Measurements from ENCODE around the gene DYNC1I1.

The DYNC1I1 gene

DNA sequence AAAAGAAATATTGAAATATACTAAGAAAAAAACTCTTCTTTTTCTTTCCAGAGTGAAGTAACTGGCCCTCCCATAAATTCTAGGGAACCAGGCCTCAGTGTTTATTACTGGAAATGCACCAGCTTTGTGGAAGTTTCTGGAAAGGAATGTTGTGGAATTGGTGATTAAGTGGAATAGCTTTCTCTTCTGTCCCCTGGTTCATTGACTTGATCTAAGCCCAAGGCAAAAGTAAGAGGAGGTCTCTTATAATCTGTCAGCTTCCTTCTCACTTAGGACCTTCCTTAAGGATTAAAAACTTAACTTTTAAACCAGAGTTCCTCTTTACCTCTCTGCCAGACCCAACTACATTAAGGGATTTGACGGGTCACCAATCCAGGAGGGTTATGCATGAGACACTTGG lies 283.4 kb downstream of the DYNC1I1 start:
- H3K4me3 ChIP-seq, result no peak overlapping the region
- no peak overlapping the region for H3K27ac ChIP-seq

DNA sequence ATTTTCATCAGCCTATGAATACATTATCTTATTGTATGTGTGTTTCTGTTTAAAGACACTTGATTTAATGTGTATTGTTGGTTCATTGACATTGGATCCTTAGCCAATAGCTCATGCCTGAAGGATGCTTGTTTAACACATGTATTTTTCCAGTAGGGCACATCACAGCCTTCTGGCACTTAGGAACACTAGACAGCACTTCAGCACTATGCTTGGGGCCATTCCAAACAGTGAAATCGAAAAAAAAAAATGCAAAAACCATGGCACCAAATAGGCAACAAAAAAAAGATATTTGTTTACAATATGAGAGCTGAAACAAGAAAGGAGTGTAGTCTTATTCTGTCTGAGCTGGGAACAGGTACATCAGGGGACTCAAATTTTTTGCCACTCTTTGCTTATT lies 286.7 kb downstream of the DYNC1I1 start:
- Histone ChIP-seq H3K27ac (no peak overlapping the region), H3K4me3 (no peak overlapping the region)

DNA sequence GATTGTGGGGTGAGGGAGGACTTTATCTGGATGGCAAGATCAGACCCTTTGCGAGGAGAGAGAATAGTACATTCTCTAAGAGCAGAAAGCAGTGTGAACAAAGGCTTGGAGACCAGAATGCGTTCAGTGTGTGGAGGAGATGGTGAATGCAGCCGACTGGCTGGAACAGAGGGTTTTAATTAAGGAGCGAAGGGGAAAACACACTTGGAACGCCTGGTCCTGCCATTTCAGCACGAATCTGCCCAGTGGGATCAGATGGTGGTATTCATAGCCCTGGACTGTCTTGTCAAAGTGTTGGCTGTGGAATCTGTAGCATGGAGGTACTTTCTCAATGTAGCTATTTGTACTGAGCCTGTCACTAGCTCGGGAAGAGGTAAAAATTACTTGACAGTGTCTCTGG lies 288.7 kb downstream of the DYNC1I1 start:
- no peak overlapping the region for H3K27ac ChIP-seq
- no peak overlapping the region for H3K4me3 ChIP-seq

DNA sequence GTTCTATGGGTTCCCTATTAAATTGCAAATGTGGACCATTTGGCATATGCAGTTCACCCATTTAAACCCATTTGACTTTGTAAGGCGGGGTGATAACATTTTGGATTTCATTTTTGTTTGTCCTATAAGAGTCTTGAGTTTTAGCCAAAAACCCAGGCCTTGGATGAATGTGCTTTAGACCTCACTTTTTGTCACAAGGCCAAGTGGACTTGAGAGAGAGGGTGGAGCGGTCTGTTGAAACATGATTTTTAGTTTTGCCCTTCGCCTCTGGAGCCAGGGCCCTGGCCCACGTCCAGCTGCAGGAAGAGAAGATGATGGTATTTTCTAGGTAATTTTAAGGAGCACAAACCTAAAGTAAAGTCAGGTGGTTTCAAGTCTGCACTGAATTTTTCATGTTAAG lies 289.5 kb downstream of the DYNC1I1 start:
- H3K27ac ChIP-seq, result no peak overlapping the region
- no peak overlapping the region for H3K4me3 ChIP-seq

DNA sequence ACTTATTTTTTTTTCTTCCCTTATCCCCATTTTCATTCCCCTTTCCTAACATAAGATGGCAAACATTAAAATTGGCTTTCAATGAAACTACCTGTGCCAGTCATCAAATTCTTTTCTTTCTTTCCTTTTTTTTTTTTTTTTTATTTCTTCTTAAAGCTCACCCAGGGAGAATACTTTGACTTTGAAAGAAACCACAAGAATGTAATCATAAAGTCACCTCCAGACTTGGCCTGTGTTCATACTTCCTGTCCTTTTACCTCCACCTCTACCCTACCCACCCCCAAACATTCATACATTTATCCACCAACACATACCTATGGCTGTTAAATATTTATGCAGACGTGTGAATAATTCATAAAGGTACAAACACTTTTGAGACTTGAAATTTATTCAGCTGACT lies 295.0 kb downstream of the DYNC1I1 start:
- Histone ChIP-seq H3K4me3 (no peak overlapping the region), H3K27ac (no peak overlapping the region)

DNA sequence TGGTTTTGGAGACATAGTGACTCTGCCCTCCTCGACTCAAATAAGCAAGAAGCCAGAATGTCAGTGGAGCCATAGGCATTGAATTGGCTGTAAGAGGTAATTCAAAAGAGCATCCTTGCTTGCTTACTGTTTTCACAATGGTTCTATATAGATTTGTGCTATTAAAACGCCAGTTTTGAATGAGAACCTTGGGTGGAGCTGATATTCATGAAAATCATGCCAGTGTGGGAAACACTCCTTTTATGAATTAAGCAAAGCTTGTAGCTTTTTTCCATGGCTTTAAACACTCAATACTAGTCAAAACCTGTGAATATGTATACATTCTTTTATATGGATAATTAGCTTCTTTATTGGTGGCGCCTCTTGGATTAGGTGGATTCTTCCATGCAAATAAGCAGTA lies 297.0 kb downstream of the DYNC1I1 start:
- Histone ChIP-seq H3K27ac (no peak overlapping the region), H3K4me3 (no peak overlapping the region)

DNA sequence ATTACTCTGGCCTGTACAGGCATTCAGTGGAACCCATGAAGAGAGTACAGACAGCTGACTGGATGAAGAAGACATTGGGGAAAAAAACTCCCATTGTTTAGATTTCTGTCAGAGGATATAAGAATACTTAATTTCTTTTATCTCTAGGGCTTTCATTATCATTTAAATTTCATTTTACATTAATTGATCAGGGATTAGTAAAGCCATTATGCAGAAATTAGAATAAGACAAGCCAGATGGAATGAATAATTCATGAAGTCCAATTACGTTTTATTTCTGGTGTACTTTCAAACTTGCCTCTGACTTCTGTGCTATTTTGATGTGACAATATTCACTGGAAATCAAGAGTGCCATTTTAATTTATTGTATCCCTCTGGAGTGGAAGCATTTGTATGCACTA lies 302.5 kb downstream of the DYNC1I1 start:
- Histone ChIP-seq H3K27ac (no peak overlapping the region), H3K4me3 (no peak overlapping the region)

DNA sequence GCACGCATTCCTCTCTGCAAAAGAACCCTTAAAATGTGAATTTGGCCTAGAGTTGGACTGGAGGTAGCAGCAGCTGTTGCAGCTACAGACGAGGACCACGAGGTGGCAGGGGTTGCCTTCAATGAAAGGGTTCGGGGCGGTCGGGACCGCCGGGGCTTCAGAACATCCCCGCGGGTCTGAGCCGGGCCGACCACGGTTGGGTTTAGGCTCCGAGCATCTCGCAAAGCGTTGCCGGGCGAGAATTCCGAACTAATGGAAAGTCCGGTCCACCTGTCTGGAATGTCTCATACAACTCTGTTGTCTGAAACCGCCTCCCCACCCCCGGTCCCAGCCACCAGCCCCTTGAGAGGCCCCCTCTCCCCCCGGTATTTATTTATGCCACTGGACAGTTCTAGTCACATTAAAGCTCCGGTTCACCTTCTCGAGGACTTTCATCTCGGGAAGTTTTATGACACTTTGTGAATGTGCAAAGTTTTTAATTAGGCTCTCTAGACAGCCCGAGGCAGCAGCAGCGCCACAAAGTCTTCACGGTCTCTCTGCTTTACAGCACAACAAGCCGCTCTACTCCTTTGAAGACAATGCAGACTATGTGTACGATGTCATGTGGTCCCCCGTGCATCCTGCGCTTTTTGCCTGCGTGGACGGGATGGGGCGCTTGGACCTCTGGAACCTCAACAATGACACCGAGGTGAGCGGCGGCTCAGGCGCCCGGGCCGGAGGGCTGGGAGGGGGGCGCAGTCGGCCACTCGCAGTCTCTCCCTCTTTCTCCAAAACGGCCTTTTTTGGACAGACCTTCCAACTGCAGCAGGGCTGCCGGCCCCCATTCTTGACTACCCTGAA lies 303.4 kb downstream of the DYNC1I1 start:
- Histone ChIP-seq H3K4me3 (peak overlapping the region; percentile 22 to 47 (median 28)), H3K27ac (peak overlapping the region in 1 of 21 experiments; percentile 23)

DNA sequence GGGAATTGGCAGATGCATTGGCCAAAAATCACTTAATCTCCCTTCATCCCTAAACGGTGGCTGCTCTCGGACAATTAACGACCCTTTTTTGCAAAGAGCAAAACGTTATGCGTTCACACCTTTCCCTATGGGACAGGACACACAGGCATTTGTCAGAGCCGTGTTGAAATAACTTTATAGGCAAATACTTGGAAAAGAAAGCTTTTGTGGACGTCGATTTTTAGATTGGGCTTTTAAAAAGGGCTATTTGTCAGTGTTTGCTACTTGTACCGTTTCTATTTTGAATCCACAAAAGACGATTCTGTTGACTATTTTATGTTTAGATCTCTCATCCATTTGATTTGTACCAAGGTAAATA lies 304.0 kb downstream of the DYNC1I1 start:
- H3K27ac ChIP-seq, result no peak overlapping the region
- peak overlapping the region in 3 of 7 experiments; percentile 22 to 34 (median 28) for H3K4me3 ChIP-seq

DNA sequence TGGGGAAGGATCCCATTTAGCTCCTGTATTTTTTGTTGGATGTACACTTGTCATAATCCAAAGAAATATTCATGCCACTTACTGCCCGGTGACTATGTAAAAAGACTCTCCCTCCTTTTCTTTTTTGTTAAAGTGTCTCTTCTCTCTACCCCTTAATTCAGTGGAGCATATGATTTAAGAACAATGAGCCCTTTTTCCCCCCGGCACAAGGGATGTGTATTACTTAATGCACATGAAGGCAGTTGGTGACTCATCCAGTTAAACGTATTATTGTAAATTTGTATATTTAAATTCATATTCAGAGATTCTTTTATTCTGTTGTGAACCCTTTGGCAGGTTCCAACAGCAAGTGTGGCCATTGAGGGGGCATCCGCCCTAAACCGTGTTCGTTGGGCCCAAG lies 307.7 kb downstream of the DYNC1I1 start:
- H3K4me3 ChIP-seq, result no peak overlapping the region

DNA sequence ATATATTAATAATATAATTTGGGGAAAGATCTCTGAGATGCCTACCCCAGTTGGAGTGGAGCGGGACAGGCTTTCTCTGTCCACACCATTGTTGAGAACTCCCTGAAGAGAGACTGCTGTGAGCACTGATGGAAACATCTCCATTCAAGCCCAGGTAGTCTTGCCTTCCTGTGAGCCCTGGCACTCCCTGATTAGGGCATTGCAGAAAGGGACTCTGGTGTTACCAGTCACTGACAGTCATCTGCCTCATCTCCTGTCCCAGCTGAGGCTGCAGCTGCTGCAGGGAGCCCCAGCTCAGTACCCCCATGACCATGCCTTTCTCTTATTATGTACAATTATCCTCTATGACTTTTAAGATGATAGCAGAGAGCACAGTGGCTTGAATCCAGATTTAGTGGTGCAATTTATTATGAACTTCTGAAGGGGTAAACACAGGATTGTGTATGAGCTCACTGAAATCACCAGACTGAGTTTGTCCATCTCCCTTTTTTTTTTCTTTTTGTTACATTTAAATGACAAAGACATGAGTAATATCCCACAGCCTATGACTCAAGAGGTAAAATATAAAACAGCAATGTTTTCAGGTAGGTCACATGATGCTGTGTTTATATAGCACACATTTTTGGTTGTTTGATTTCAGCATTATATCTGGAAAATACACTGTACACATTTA lies 312.7 kb downstream of the DYNC1I1 start:
- Histone ChIP-seq H3K4me3 (no peak overlapping the region), H3K27ac (no peak overlapping the region)

More for the DNA sequence above, 307.7 kb downstream of the DYNC1I1 start:
- H3K27ac ChIP-seq, result no peak overlapping the region

DNA sequence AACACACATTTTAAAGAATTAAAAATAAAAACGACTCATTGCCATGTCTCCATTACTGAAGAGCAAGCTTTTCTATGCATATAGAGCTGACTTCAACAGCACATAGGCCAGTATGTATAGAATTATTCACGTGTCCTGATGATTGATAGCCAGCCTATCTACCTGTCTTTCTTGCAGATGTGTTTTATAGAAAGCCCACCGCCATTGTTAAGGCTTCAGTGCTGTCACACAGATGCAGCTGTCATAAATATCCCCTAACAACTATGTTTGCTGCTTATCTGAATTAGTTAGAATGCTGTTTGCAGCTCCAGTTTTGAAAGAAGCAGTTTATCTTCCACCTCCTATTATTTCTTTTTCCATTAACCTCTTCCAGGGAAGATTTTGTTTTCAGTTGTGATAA lies 313.6 kb downstream of the DYNC1I1 start:
- no peak overlapping the region for H3K27ac ChIP-seq
- H3K4me3 ChIP-seq, result no peak overlapping the region

DNA sequence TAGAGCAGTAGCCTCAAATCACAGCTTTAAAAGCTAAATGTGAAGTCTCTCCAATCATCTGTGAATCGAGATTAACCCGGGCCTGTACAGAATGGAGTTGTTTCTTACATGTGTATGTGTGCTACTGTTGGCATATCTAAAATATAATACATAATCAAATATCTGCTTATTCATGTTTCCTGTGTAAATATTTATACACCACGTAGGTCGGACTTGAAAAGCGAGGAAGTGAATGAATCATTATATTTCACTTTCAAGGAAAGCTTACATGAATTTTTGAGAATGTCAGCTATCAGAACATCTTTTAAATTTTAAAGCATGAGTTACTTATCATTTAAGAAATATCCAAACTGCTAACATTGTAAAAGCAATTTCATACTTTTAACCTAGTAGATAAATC lies 316.2 kb downstream of the DYNC1I1 start:
- H3K27ac ChIP-seq, result no peak overlapping the region
- H3K4me3 ChIP-seq, result no peak overlapping the region

DNA sequence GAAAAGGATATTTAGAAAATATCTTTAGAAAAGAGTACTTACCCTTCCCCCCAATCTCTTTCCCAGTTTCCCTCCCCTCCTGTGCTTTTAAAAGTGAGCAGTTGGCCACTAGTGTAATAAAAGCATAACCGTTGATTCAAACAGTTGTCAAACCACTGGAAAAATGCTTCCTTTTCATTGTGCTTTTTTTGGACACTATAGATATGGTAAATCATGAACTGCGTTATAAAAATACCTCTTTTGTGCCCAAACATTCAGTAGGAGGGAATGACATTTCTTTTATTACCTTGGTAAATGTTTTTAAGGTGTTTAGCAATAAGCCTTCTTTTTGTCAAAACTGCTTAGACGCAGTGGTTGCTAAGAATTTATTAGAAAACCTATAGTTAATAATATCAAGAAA lies 317.2 kb downstream of the DYNC1I1 start:
- Histone ChIP-seq H3K27ac (no peak overlapping the region), H3K4me3 (no peak overlapping the region)

DNA sequence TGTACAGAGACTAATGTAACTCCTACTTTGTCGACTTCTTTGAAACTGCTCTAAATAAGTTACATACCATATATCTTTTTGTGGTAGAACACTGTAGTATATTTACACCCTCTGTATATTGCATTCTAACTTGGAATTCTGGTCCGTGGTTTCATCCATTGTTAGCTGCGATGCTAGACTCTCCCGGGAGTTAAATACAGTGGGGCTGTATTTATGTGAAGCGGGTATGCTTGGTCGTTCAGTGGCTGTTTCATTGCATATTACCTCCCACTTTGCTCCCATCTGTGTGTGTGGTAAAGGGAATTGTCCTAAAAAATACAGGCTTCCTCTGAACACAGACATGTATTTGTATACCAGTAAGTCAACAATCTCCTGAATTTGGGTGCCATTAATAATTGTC lies 318.4 kb downstream of the DYNC1I1 start:
- Histone ChIP-seq H3K4me3 (no peak overlapping the region), H3K27ac (no peak overlapping the region)

DNA sequence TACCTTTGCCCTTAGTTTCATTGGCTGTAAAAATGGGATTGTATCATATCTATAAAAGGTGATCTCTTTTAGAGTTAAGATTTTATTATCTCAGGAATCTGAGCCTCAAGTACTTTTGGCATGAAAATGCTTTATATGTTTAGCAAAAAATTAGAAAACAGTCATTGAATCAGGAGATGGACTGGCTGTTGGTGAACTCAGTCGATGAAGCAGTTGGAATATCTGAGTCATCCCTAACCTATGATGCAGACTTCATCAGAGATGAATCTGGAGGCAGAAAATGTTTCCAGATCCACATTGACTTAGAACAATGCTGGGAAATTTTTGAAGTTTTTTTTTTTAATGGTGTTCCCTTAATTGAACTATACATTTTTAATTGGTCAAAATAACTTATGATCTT lies 321.1 kb downstream of the DYNC1I1 start:
- Histone ChIP-seq H3K4me3 (no peak overlapping the region), H3K27ac (no peak overlapping the region)

DNA sequence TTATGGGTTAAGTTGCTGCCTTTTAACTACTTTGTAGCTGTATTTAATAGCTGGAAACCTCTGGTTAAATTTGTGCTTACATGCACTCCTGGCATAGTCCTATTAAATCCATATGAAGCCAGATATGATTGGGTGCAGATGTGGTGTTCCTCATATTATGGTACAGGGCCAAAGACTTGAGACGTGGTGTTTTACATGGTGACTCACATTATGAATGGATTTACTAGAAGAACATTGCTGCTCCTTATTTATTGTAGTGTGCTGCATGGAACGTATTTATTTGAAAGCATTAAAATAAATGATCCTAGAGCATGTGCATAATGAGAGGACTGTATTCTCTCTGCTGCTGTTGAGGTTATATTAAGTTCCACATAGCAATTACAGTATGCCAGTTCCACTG lies 325.5 kb downstream of the DYNC1I1 start:
- Histone ChIP-seq H3K27ac (no peak overlapping the region), H3K4me3 (no peak overlapping the region)

DNA sequence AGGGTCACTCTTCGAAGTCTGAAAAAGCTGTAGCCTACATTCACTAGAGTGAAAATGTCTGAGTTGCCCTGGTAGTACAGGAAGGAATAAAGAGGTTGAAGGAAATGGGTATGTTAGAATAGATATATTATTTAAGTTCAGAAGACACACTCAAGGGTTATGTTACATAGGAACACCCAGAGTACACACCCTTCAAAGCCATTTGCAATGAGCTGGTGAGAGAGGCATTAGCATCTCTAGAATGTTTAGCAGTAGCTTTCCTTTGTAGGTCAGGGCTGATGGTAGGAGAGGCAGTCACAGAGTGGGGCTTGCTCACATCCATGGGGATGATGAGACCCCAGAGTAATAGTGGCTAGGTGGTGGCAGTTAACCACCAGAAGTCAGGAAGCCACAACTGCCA lies 328.4 kb downstream of the DYNC1I1 start:
- Histone ChIP-seq H3K27ac (no peak overlapping the region), H3K4me3 (no peak overlapping the region)

DNA sequence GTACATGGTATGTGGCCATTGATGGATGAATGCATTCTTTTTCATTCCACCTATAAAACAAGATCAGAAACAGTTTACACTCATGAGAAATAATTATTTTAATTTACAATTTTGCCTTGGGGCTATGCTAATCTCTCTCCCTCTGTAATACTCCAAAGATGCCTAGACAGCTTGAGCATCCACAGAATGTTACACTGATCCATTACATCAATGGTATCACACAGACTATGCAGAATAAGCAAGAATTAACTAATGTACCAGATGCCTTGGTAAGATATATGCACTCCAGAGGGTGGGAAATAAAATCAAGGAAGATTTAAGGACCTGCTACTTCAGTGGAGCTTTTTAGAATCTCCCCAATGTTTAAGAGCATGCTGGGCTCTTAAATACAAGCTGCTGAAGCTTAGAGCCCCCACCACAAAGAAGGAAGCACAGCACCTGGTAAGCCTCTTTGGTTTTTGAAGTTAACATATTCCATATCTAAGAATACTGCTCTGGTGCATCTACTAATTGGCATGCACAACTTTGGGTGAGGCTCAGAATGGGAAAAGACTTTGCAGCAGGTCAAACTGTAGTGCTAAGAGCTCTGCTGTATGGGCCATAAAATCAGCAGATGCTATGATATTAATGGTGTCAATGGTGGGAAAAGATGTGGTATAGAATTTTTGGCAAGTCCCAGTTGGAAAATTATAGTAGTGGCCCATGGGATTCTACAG lies 329.9 kb downstream of the DYNC1I1 start:
- no peak overlapping the region for H3K4me3 ChIP-seq

DNA sequence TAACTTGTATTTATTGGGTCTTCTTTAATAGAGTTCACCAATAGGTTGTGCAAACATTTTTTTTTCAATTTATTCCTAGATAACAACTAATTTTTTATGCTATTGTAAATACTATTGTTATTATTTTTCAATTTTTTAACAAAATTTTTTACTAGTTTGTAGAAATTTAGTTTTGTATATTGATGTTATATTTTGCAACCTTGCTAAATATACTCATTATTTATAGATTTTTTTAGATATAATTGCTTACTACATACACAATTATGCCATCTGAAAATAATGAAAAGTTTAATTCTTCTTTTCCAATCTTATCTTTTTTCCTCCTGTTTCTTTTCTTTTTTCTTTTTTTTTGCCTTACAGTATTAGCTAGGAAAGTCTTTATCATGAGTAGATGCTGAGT lies 332.6 kb downstream of the DYNC1I1 start:
- no peak overlapping the region for H3K27ac ChIP-seq
- no peak overlapping the region for H3K4me3 ChIP-seq

More for the DNA sequence above, 329.9 kb downstream of the DYNC1I1 start:
- no peak overlapping the region for H3K27ac ChIP-seq

DNA sequence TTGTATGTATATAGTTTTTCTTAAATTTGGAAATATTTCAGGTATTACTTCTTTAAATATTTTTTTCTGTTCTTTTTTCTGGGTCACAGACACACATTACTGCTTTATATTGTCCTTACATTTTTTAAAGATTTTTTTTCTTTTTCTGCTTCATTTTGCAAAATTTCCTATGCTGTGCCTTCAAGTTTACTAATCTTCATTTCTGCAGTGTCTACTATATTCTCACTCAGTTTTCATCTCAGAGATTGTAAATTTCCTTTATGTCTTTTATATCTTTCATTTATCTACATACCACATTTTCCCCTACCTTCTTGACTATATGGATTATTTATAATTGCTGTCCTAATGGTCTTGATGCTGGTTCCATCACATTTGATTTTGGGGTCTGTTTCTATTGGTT lies 339.1 kb downstream of the DYNC1I1 start:
- H3K27ac ChIP-seq, result no peak overlapping the region
- no peak overlapping the region for H3K4me3 ChIP-seq

All from skin epidermis (tissue), 12 donors.